ENCODE data around the gene XYLT2. TPM values are rescaled to one million over a fixed set of nuclear protein-coding genes. Genes with fewer than 3 reads are reported as not detected.
A peak's percentile ranks its signal among the peaks of the same experiment; 100 is the strongest.

The XYLT2 gene
- total and polyA plus RNA-seq, 2 experiments from 2014 or later, result 14.2 to 44.9 TPM

GRCh38 chr17:50364061-50364458 is 18.1 kb downstream of the XYLT2 start:
- H3K27ac ChIP-seq (ENCODE audit: low read depth), result no peak overlapping the region
- H3K9me2 ChIP-seq (ENCODE audit: insufficient read depth), result no peaks in the 10 kb centered on the region
- DNase-seq (ENCODE audit: low spot score) (no peak), ATAC-seq (no peak; the same call in 2 of the 3 replicates)
- Mint-ChIP-seq H3K9me3 (no peaks in the 10 kb centered on the region; the same call in 2 of the 3 replicates), H3K4me3 (peak overlapping the region; percentile 52; the same call in 2 of the 3 replicates), H3K27ac (no peak overlapping the region), H3K27me3 (ENCODE audit: insufficient read depth, low read depth, poor library complexity) (peaks cover 12% of the 10 kb centered on the region), H3K36me3 (ENCODE audit: low read depth) (peaks cover 25% of the 10 kb centered on the region), H3K4me1 (peaks cover 35% of the 10 kb centered on the region)
- H2AFZ ChIP-seq, result no peak overlapping the region
- H3K4me1 ChIP-seq (ENCODE audit: insufficient read depth), result peaks cover 19% of the 10 kb centered on the region
- no peaks in the 10 kb centered on the region for H3K27me3 ChIP-seq (ENCODE audit: insufficient read depth)
- H3F3A ChIP-seq (replicated peaks; ENCODE audit: low read depth), result no peaks in the 10 kb centered on the region
- peaks cover 8% of the 10 kb centered on the region for H4K20me1 ChIP-seq (replicated peaks; ENCODE audit: insufficient read depth)
- TF ChIP-seq CREB1 (CRISPR knock-in tag; IDR thresholded peaks at IDR 0.05; ENCODE audit: low read depth) (no peak), ZNF114 (CRISPR knock-in tag; IDR thresholded peaks at IDR 0.05) (no peak), NANOG (IDR thresholded peaks at IDR 0.05; ENCODE audit: borderline replicate concordance) (no peak), JUNB (IDR thresholded peaks at IDR 0.05; ENCODE audit: unreplicated experiment) (no peak), EZH2phosphoT487 (IDR thresholded peaks at IDR 0.05; ENCODE audit: unreplicated experiment) (no peak), ZNF331 (CRISPR knock-in tag; IDR thresholded peaks at IDR 0.05; ENCODE audit: low read depth) (no peak), ETS1 (IDR thresholded peaks at IDR 0.05) (no peak), POLR2AphosphoS5 (IDR thresholded peaks at IDR 0.05; ENCODE audit: low read depth) (no peak), ZNF462 (CRISPR knock-in tag; IDR thresholded peaks at IDR 0.05) (no peak), STAT1 (IDR thresholded peaks at IDR 0.05; ENCODE audit: unreplicated experiment) (no peak), REST (IDR thresholded peaks at IDR 0.05; ENCODE audit: unreplicated experiment) (no peak), EZH2 (IDR thresholded peaks at IDR 0.05; ENCODE audit: low read depth, unreplicated experiment) (no peak)
- TF ChIP-seq, protein P1, sequence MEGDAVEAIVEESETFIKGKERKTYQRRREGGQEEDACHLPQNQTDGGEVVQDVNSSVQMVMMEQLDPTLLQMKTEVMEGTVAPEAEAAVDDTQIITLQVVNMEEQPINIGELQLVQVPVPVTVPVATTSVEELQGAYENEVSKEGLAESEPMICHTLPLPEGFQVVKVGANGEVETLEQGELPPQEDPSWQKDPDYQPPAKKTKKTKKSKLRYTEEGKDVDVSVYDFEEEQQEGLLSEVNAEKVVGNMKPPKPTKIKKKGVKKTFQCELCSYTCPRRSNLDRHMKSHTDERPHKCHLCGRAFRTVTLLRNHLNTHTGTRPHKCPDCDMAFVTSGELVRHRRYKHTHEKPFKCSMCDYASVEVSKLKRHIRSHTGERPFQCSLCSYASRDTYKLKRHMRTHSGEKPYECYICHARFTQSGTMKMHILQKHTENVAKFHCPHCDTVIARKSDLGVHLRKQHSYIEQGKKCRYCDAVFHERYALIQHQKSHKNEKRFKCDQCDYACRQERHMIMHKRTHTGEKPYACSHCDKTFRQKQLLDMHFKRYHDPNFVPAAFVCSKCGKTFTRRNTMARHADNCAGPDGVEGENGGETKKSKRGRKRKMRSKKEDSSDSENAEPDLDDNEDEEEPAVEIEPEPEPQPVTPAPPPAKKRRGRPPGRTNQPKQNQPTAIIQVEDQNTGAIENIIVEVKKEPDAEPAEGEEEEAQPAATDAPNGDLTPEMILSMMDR (conservative IDR thresholded peaks at IDR 0.05; ENCODE audit: low read depth in 2 of 2), result no peak
- no peak overlapping the region for H3K4me3 ChIP-seq
- no peak overlapping the region for H3K4me2 ChIP-seq
- peaks cover 10% of the 10 kb centered on the region; the same call in 1 of the 2 replicates for H3K36me3 ChIP-seq (ENCODE audit: insufficient read depth)
- no peaks in the 10 kb centered on the region for H3K79me2 ChIP-seq (replicated peaks; ENCODE audit: insufficient read depth)
